Stomach (tissue), 9 donors: Measurements from ENCODE around the gene ALG10. TPM values are rescaled to one million over a fixed set of nuclear protein-coding genes. Genes with fewer than 3 reads are reported as not detected.
"Not testable (repeated sequence)": the region's sequence is repeated elsewhere in the genome, so short reads cannot be mapped to it uniquely, and the experiment has no call there.

ENCODE experiments used
- DNase-seq, 2 donors: peaks; one replicate each; pipeline versions ENCODE4 v3.0.0 to v3.0.0-alpha.2; 2013 to 2019
- H3K27ac ChIP-seq, 5 donors: fragments of 200-600 bp in 4 of 5; sonication (generic) in 4 of 5; one replicate each; pipeline ENCODE4 v1.5.1; 2013 to 2019; ENCODE audit warnings: mild to moderate bottlenecking in 1 of 5, moderate library complexity in 1 of 5
- H3K27me3 ChIP-seq, 3 donors: fragments of 200-600 bp; sonication (generic); one replicate each; pipeline ENCODE4 v1.5.1; 2017 to 2019; ENCODE audit warnings: mixed run types in 1 of 3
- H3K36me3 ChIP-seq, 4 donors: fragments of 200-600 bp; sonication (generic); 1 replicate in 3 of 4; 2 replicates in 1 of 4; pipeline ENCODE4 v1.5.1; 2016 to 2019
- H3K4me1 ChIP-seq, 4 donors: fragments of 200-600 bp; sonication (generic); one replicate each; pipeline ENCODE4 v1.5.1; 2016 to 2019
- H3K4me3 ChIP-seq, 4 donors: fragments of 200-600 bp; sonication (generic) in 3 of 4; one replicate each; pipeline ENCODE4 v1.5.1; 2016 to 2019; ENCODE audit warnings: mild to moderate bottlenecking in 1 of 4
- H3K9me3 ChIP-seq, 4 donors: fragments of 200-600 bp; sonication (generic); one replicate each; pipeline ENCODE4 v1.5.1; 2016 to 2019
- EP300 ChIP-seq: sonication (generic); formaldehyde crosslinking; IDR thresholded peaks from one replicate; pipeline ENCODE4 v1.6.1; 2017; ENCODE audit warnings: antibody characterized with exemption
- POLR2A ChIP-seq, 4 donors: fragments of 450-650 bp; IDR thresholded peaks; one replicate each; pipeline ENCODE4 v1.6.1; 2016; ENCODE audit warnings: antibody characterized with exemption in 4 of 4, control low read depth in 2 of 4, mild to moderate bottlenecking in 1 of 4, moderate library complexity in 1 of 4
- POLR2AphosphoS5 ChIP-seq, 3 donors: sonication (generic); formaldehyde crosslinking; IDR thresholded peaks; one replicate each; pipeline ENCODE4 v1.6.1; 2016; ENCODE audit warnings: antibody characterized with exemption in 3 of 3
- WGBS, 5 donors: extraction: QIAGEN DNeasy Blood & Tissue Kit in 3 of 5; methylation state at CpG; one replicate each; pipeline versions ENCODE4 v1.1.5 to v1.1.7; 2013 to 2018; 5-methylcytosine and 5-hydroxymethylcytosine counted together
- intact Hi-C: fragments of 100-400 bp; cut with DNase I; formaldehyde crosslinking; loops from one replicate; pipeline ENCODE4 v1.15.1; 2023; ENCODE audit warnings: low total_unique reads
- polyA plus RNA-seq, 3 donors: library from polyadenylated mRNA; stranded (reverse); fragments of 200-250 nt; gene quantifications; one replicate each; pipeline ENCODE4 v1.2.3, GENCODE V29; 2013
- total RNA-seq, 5 donors: library from RNA; depleted of rRNA; stranded (reverse); fragments of >200 nt; gene quantifications; one replicate each; pipeline versions ENCODE4 v1.1.0 to v1.2.3, GENCODE V29; 2014 to 2016
- TF ChIP-seq, protein P1 (sequence below), 7 experiments: fragments of 450-650 bp in 4 of 7; fragments of 200-600 bp in 3 of 7; sonication (generic) in 3 of 7; IDR thresholded peaks; one replicate each; pipeline ENCODE4 v1.5.1; 2016 to 2019; ENCODE audit warnings: antibody characterized with exemption in 7 of 7, control low read depth in 2 of 7, mild to moderate bottlenecking in 1 of 7
- donor health status: healthy with polysubstance abuse.
- donor health status: Bipolar disorder and iron deficiency.
- donor health status: healthy.

Gene ALG10
- total and polyA plus RNA-seq, 8 donors, result 0.58 to 21.3 (median 1.6) TPM

DNA sequence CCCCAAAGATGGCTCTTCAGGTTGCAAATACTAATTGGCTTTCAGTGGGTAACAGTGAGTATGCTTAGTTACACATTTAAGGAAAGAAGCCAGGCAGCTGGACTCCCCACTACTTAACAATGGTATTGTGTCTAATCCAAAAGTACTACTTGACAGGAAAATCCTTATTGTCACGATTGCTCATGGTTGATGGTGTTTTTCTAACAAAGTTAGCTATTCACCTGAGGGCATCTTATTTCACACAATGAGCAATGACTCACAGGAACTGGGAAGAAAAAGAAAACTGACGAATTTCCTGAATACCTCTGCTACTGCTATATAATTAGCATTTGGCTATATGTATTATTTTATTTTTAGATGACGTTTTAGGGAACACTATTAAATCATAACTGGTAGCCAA lies 33.4 kb upstream of the ALG10 start:
- H3K27me3 ChIP-seq, result no peaks in the 10 kb centered on the region
- no peak overlapping the region for H3K27ac ChIP-seq
- DNase-seq, result no peak
- TF ChIP-seq, protein P1, sequence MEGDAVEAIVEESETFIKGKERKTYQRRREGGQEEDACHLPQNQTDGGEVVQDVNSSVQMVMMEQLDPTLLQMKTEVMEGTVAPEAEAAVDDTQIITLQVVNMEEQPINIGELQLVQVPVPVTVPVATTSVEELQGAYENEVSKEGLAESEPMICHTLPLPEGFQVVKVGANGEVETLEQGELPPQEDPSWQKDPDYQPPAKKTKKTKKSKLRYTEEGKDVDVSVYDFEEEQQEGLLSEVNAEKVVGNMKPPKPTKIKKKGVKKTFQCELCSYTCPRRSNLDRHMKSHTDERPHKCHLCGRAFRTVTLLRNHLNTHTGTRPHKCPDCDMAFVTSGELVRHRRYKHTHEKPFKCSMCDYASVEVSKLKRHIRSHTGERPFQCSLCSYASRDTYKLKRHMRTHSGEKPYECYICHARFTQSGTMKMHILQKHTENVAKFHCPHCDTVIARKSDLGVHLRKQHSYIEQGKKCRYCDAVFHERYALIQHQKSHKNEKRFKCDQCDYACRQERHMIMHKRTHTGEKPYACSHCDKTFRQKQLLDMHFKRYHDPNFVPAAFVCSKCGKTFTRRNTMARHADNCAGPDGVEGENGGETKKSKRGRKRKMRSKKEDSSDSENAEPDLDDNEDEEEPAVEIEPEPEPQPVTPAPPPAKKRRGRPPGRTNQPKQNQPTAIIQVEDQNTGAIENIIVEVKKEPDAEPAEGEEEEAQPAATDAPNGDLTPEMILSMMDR (IDR thresholded peaks at IDR 0.05), result no peak
- TF ChIP-seq POLR2AphosphoS5 (IDR thresholded peaks at IDR 0.05), result no peak
- no peak for TF ChIP-seq POLR2A (IDR thresholded peaks at IDR 0.05)
- no peak for TF ChIP-seq EP300
- H3K36me3 ChIP-seq, result no peaks in the 10 kb centered on the region
- 45 to 65% (median 60%) methylated on average over 3 of the region's 3 CpGs for WGBS, 5 donors
- intact Hi-C loops, result no loop called here
- no peaks in the 10 kb centered on the region for H3K4me1 ChIP-seq
- no peaks in the 10 kb centered on the region for H3K9me3 ChIP-seq
- no peak overlapping the region for H3K4me3 ChIP-seq

DNA sequence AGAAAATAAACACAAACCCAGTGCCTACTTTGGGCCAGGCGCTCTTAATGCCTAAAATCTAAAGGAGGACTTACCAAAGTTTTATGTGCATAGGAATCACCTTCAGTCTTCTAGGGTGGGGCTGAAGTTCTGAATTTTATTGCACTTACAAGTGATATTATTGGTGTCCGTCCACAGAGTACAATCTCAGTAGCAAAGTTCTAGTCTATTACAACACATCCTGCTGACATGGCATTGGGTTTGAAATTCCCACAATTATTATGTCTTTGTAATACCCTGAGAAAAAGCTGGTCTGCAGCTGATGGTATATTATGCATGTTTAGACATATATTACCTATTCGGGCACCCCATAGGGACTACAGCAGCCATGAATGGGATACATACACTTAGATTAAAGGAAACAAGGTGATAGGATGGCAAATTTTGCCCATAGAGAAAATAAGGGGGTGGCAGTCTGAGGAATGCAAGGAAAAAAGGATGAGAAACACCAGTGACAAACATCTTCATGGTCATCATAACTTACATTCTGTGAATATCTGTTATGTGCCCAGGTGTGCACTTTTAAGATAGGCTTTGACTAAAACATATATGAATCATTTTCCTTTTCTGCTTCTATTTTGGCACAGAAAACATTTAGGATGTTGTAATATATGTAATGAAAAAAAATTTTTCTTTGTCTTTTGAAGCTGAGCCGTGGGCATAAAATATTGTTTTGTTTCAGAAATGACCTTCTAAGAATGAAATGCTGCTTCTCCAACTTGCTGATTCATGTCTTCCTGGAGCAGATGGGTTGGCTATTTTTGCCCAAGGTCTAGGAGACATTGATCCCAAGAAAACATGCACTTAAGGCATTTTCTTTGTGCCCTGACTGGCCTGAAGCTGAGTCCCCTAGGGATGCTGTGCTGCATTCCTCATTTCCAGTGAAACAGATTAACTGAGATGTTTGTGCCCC lies 27.2 kb upstream of the ALG10 start:
- intact Hi-C loops, result no loop called here
- no peak for DNase-seq
- Histone ChIP-seq H3K36me3 (no peaks in the 10 kb centered on the region), H3K27ac (no peak overlapping the region), H3K4me3 (no peak overlapping the region), H3K4me1 (no peaks in the 10 kb centered on the region), H3K27me3 (peaks cover 0 to 2% (median 0%) of the 10 kb centered on the region in 3 donors), H3K9me3 (no peaks in the 10 kb centered on the region)
- 76 to 86% (median 81%) methylated on average over 4 of the region's 4 CpGs for WGBS, 5 donors
- no peak for TF ChIP-seq EP300
- TF ChIP-seq, protein P1 (IDR thresholded peaks at IDR 0.05), result no peak

DNA sequence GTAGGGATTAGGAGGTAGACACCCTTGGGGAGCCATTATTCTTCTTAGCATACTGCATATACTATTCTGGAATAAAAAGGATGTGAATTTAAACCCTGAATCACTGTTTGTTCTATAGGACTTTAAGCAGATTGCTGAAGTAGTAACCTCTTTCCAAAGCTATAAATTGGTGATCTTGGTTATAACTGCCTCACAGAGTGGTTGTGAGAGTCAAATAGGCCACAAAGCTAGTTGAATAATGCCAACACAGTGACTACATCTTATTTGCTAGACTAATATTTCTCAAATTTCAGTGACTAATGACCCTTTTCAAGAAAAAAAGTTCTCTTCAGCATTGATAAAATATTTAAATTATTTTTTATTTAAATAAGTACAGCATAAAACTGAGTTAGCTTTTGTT lies 13.5 kb upstream of the ALG10 start:
- H3K27me3 ChIP-seq, H3K36me3 ChIP-seq, H3K9me3 ChIP-seq, H3K4me3 ChIP-seq, DNase-seq, intact Hi-C loops, H3K4me1 ChIP-seq, H3K27ac ChIP-seq: not testable (repeated sequence)

DNA sequence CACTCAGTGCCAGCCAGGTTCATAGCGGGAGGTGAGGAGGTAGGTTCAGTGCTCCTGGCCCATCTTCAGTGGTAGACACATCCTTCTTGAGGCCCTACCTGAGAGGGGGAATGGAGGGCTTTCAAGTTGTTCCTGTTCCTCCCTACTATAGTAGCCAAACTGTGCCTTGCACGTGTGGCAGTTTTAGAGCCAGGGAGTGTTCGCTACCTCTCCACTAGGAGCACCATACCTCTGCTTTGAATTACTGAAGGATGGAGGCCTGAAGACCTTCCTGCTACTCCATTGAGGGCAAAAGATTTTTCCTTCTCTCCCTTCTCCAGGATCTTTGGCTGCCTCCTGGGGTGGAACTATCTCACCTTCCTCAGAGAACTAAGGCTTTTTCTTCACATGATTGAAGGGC lies 5.9 kb upstream of the ALG10 start:
- Histone ChIP-seq H3K4me3 (no peak overlapping the region), H3K27me3 (no peaks in the 10 kb centered on the region), H3K4me1 (peaks cover 0 to 4% (median 2%) of the 10 kb centered on the region in 4 donors), H3K36me3 (no peaks in the 10 kb centered on the region), H3K27ac (no peak overlapping the region), H3K9me3 (no peaks in the 10 kb centered on the region)
- TF ChIP-seq POLR2AphosphoS5 (IDR thresholded peaks at IDR 0.05) (no peak), POLR2A (IDR thresholded peaks at IDR 0.05) (no peak), EP300 (no peak)
- TF ChIP-seq, protein P1 (IDR thresholded peaks at IDR 0.05), result no peak
- intact Hi-C loops, result loop anchor here (5.0 kb wide), 1 partner anchor 1259 kb away; the partner anchor contains the start of gene YARS2
- WGBS, 5 donors, result 78 to 85% (median 79%) methylated on average over 3 of the region's 3 CpGs
- DNase-seq, result no peak

DNA sequence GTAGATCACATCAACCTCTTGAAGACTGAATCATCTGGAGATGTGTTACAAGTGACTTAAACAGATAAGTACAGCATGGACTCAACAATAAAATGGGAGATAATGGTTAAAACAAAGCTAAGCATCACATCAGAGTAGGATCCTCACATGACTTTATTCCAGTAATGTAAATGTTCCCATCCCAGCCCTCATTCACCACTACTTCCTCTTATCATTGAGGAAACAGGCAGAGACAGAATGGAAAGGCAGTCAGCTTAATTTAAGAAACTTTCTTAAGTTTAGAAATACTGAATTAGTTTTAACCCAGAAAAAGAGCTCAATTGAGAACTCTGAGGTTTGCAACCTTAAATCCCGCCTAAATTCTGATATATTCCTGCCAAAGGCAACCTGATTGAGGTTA lies 1.2 kb upstream of the ALG10 start:
- H3K27ac ChIP-seq, result peak overlapping the region in 1 of 5 donors; percentile 89
- intact Hi-C loops, result no loop called here
- H3K27me3 ChIP-seq, result no peaks in the 10 kb centered on the region
- no peak overlapping the region for H3K4me3 ChIP-seq
- 84 to 92% (median 90%) methylated on average over 1 of the region's 1 CpG for WGBS, 5 donors
- H3K36me3 ChIP-seq, result peaks cover 0 to 15% (median 7%) of the 10 kb centered on the region in 4 donors
- no peak for DNase-seq
- TF ChIP-seq POLR2A (IDR thresholded peaks at IDR 0.05), result no peak
- TF ChIP-seq EP300, result no peak
- TF ChIP-seq POLR2AphosphoS5 (IDR thresholded peaks at IDR 0.05), result no peak
- TF ChIP-seq, protein P1 (IDR thresholded peaks at IDR 0.05), result no peak
- H3K9me3 ChIP-seq, result no peaks in the 10 kb centered on the region
- H3K4me1 ChIP-seq, result peaks cover 0 to 24% (median 13%) of the 10 kb centered on the region in 4 donors

DNA sequence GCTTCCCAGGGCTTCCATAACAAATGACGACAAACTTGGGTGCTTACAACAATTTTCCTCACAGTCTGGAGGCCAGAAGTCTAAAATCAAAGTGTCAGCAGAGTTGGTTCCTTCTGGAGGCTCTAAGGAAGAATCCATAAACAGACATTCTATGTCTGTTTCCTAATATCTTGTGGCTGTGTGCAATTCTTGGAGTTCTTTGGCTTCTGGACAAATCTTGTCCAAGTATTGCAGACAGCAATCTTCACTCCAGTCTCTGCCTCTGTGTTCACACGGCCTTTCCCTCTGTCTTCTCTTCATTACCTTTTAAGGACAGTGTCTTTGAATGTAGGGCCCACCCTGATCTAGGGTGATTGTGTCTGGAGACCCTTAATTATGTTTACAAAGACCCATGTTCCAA lies 5.4 kb downstream of the ALG10 start:
- Histone ChIP-seq H3K4me1 (peaks cover 0 to 11% (median 5%) of the 10 kb centered on the region in 4 donors), H3K36me3 (peaks cover 0 to 15% (median 11%) of the 10 kb centered on the region in 4 donors)
- H3K4me3 ChIP-seq, intact Hi-C loops, H3K9me3 ChIP-seq, DNase-seq, H3K27ac ChIP-seq, H3K27me3 ChIP-seq: not testable (repeated sequence)
- WGBS, 5 donors, result 67 to 90% (median 83%) methylated on average over 2 of the region's 2 CpGs
